HPDE6-E6E7 (cell line): ENCODE data around the gene BEAN1.

Experiments
- DNase-seq: peaks from one replicate; pipeline ENCODE4 v3.0.0; 2011; ENCODE audit warnings: missing footprints; ENCODE audit errors: extremely low spot score

Gene BEAN1

GRCh38 chr16:66427036-66427860 lies at the start of gene BEAN1:
Gene BEAN1 (plus strand): TSS chr16:66427295. CDS start chr16:66437677, 10,382 bp downstream.
- no peak for DNase-seq

DNA sequence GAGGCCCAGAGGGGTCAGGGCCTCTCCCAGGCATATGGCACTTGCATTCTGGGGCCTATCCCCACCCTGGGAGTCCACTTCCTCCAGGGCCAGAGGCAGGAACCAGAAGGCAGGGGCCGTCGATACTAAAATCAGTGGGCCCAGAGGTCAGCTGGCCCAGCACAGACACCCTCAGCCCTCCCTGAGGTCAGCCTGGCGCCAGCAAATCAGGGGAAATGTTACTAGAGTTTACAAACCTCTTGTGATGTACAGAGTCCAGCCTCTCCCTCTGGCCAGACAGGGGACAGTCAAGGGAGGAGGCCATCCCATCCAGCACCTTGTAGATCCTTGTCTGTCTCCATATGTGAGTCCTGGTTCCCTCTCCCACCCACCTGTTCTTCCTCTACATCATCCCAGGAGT lies 49.8 kb upstream of the BEAN1 start:
- DNase-seq: no peak

DNA sequence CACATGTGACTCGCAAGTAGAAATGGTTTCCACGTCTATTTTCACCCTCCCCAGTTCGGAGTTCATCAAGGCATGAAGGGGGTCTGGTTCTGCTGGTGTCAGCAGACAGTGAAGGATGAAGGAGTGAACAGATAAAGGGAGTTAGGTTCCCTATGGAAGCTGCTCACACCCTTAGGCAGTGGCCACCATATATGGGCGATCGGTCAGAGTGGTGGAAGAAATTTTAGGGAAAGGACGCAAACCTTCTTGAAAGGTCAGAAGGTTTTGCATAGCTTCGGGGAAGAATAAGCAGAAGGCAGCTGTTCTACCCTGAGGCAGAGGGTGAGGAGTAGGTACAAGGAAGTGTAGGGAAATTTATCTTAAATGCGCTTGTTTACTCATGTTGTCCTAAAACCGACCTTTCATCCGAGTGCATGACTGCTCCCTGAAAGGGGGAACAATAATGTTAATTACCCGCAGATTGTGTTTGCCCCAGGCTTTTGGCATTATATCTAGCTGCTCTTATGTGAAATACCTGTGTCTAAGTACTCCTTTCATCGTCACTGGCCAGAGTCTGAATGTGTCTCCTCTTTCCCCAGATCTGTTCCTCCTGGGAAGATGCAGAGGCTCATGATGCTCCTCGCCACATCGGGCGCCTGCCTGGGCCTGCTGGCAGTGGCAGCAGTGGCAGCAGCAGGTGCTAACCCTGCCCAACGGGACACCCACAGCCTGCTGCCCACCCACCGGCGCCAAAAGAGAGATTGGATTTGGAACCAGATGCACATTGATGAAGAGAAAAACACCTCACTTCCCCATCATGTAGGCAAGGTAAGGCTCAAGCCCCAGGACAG lies 48.1 kb upstream of the BEAN1 start:
- DNase-seq: no peak

DNA sequence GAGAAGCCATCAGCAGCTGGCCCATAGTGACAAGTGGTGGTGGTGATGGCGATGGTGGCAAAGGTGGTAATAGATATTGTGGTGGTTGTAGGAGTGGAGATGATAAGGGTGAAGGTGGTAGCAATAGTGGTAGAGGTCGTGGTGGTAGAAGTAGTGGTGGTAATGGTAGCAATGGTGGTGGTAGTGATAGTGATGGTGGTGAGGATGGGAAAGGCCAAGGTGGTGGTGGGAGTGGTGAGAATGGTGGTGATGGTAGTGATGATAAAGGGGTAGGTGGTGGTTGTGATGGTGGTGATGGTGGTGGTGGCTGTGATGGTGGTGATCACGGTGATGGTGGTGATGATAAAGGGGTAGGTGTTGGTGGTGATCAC lies 47.5 kb upstream of the BEAN1 start:
- DNase-seq: no peak

- DNase-seq: no peak
Measured at GRCh38 chr16:66380421-66380820, 46.7 kb upstream of the BEAN1 start.

DNA sequence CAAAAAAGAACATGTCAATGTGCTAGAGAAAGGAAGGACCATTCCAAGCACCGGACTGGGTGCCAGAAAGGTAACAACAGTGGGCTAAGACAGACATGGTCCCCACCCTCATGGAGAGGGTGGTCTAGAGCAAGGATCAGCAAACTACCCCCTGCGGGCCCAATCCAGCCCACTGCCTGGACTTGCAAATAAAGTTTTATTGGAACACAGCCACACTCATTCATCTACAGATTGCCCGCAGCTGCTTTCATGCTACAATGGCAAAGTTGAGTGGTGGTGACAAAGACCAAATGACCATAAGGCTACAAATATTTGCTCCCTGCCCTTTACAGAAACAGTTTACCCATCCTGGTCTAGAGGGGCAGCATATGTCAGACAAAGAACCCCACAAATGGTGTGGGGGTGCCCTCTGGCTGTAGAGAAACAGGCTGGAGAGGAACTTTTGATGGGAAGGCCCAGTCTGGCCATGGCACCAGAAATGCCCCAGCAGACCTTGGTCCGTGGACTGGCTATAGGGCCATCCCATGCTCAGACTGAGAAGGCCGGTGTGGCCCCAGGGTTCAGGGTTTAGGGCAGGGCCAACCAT lies 45.4 kb upstream of the BEAN1 start:
- no peak for DNase-seq

DNA sequence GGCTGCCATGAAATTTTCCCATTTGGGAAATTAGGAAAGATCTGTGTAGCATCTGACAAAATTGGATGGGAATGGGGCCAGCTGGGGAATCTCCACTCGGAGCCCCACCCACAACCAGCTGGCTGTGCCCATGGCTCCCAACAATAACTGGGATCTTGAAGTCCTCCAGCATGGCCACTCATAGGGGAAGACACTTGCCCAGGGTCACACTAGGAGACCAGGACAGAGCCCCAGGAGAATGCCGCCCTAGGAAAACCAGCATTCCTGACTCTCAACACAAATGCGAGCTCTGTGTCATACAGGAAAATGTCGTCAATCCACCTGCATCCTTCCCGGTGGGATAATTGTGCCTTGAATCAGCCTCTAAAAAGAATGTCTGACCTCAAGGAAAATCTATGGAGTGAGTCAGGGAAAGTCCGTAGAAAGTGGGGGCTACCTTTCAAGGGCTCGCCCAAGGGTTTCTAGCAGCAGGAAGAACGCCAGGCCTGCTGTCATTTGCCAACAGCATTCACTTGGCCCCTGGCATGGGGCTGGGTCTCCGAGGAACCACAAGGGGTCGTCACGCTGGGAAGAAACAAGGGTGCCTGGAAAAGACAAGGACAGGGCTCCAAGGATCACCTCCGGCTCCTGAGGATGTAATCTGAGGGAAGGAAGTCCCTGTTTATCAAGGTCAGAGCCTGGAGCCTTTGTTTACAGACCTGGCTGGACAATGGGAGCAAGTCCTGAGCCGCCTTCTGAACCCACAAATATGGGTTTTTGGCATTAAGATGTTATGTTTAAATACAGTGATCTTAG lies 44.7 kb upstream of the BEAN1 start:
- peak; percentile 85 for DNase-seq

GRCh38 chr16:66382966-66383299 lies 44.2 kb upstream of the BEAN1 start:
- DNase-seq: peak; percentile 69

DNA sequence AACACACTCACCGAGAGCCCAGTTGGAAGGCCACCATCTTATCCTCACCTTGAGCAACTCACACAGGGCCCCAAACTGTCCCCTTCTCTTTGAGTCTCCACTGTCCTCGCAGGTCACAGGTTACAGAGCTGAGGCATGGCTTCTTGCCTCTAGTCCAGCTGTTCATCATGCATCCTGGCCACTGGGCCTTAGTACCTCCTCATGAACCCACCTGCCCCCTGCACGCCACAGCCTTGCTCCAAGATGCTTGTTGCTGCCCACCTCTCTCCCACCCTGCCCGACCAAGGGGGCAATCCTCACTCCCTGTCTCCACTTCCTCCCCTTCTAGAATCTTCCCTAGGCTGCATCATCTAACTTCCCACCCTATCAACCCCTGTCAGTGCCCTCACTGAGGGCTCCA lies 43.5 kb upstream of the BEAN1 start:
- no peak for DNase-seq

- DNase-seq: no peak
Measured at GRCh38 chr16:66385415-66385814, 41.7 kb upstream of the BEAN1 start.

DNA sequence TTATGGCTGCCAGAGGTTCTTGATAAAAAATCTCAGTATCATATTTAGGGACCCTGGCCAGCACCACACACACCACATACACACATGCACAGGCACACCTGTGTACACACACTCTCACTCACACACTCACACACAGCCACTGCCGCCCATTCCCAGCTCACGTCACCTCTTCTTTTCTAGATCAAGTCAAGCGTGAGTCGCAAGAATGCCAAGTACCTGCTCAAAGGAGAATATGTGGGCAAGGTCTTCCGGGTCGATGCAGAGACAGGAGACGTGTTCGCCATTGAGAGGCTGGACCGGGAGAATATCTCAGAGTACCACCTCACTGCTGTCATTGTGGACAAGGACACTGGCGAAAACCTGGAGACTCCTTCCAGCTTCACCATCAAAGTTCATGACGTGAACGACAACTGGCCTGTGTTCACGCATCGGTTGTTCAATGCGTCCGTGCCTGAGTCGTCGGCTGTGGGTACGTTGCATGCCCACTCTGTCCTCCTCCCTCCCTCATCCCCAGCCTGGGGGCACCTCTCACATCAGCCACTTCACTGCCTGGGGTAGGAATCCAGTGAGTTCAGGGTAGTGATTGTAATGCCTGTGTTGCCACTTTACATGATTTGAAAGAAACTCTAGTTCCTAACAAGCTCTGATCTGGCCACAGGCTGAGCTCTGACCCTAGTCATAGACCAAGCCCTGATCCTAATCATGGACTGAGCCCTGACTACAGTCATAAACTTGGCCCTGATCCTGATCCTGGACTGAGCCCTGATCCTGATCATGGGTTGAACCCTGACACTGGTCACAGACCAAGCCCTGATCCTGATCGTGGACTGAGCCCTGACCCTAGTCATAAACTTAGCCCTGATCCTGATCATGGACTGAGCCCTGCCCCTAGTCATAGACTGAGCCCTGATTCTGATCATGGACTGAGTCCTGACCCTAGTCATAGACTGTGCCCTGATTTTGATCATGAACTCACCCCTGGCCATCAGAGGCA lies 40.2 kb upstream of the BEAN1 start:
- no peak for DNase-seq

DNA sequence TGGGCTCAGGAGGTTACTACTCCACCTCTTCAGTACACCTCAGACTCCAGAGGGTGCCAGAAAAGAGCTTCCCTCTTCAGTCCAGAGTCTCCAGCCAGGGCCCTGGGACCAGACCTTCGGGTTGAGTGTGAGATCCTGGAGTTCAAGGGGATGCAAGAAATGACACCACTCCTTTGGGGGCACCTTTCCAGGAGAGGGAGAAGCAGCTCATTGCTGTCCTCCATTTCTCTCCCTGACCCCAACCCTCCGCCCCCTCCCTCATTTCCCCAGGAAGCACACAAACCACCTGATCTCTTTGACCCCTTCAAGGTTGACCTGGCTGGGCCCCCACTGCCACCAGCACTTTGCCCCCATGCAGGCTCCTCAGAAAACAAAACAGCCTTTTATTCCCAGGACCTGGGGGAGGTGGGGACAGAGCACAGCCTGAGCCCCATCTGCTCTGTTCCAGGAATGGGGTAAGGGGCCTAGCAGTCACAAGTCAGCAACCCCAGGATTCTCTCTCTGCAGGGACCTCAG lies 39.2 kb upstream of the BEAN1 start:
- no peak for DNase-seq

DNA sequence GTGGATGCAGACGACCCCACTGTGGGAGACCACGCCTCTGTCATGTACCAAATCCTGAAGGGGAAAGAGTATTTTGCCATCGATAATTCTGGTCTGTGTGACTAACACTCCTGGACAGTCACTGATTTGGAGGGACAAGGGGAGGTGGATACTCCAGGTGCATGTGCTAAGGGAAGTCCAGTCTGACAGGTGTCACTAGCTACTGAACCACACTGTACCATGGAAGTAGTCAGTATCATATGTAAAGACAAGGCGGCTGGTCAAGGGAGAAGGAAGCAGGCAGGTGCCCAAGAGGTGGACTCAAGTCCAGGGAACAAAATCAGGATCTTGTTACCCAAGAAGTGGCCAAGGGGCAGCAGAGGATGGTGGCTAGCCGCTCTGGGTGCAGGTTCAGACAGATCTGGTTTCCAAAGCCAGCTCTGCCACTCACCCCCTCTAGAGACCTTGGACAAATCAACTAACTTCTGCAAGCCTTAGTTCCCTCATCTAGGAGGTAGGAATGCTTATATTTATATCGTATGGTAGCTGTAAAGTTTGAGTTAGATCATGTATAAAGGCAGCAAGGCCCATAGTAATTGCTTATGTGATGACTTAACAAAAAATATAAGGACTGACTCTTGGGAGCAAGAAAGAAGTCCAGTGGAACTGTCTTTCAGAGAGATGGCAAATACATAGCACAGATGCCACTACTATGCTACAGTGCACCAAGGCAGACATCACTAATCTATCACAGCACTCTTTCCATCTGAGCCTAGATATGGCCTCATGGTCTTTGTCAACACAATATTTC lies 38.5 kb upstream of the BEAN1 start:
- DNase-seq: no peak

DNA sequence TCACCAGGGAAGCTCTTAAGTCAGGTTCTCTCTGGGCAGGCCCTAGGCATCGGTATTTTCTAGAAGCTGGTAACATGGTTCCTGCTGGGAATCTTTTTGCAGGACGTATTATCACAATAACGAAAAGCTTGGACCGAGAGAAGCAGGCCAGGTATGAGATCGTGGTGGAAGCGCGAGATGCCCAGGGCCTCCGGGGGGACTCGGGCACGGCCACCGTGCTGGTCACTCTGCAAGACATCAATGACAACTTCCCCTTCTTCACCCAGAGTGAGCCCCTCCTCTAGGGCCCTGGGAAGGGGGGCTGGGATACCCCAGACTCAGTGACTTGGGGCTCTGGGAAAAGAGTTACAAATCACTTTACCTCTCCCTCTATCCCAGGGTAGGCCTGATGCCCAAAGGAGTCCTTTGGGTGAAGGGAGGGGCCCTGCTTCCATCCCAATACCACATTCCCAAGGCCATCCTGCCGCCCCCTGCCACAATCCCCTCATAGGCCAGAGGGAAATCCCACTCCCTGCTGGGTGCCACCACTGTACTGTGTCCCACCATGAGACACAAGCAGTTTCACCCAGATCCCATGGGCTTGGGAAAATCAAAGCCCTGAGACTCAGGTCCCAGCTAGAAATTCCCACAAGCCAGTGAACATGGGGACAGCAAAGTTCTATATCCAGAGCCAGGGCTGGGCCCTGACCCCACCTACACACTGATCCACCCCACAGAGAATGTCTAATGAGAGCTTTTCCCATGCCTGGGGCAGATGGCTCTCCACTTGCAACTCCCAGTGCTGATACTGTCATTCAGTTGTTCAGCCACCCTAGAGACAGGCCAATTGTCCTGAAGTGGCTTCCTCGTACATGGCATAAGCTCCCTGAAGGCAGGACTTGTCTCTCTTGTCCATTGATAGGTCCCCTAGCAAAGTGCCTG lies 37.6 kb upstream of the BEAN1 start:
- DNase-seq: no peak

DNA sequence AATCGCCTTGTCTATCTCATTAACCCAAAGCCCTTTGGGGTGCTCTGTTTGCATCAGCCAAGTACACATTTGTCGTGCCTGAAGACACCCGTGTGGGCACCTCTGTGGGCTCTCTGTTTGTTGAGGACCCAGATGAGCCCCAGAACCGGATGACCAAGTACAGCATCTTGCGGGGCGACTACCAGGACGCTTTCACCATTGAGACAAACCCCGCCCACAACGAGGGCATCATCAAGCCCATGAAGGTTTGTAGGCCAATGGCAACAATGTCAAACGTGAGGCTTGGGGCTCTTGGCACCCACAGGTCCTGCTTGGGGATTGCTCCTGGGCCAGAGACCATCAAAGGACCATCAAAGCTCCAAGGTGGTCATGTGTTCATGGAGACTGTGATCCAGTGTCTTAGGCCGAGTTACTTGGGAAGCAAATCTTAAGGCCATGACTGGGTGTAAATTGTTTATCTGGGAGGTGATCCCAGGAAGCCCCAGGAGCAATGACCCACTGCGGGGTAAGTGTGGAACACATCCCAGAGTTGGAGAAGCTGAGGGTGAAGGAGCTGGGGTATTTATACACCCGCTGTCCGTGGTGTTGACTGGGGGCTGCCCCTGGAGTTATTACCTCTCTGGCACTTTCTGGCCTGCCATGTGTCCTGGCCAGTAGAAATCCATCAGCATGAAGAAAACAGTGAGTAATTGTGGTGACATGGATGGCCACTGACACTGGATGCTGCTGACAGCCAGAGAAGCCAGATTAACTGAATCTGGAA lies 36.6 kb upstream of the BEAN1 start:
- no peak for DNase-seq

GRCh38 chr16:66391726-66392670 lies 35.1 kb upstream of the BEAN1 start:
- no peak for DNase-seq
